Measurements from ENCODE around the gene GSAP.

GSAP gene

GRCh38 chr7:77396894-77397547 is 19.1 kb downstream of the GSAP start:
- Histone ChIP-seq H3K36me3 (ENCODE audit: control insufficient read depth in 5 of 5, insufficient read depth in 5 of 5, low read length in 5 of 5) (peaks cover 6 to 15% (median 12%) of the 10 kb centered on the region in 5 donors), H3K9ac (ENCODE audit: low read length in 5 of 5) (no peak overlapping the region), H3K4me3 (ENCODE audit: low read depth in 1 of 5, low read length in 5 of 5) (no peak overlapping the region), H3K27ac (ENCODE audit: low read depth, low read length) (no peak overlapping the region), H3K4me1 (ENCODE audit: control insufficient read depth in 5 of 5, insufficient read depth in 5 of 5, low read length in 5 of 5) (peaks cover 0 to 5% (median 0%) of the 10 kb centered on the region in 5 donors), H3K27me3 (ENCODE audit: control insufficient read depth in 5 of 5, insufficient read depth in 4 of 5, low read length in 5 of 5) (no peaks in the 10 kb centered on the region), H3K9me3 (ENCODE audit: control insufficient read depth in 5 of 5, low read length in 5 of 5) (no peaks in the 10 kb centered on the region)

- Histone ChIP-seq H3K9me3 (ENCODE audit: control insufficient read depth in 5 of 5, low read length in 5 of 5) (no peaks in the 10 kb centered on the region), H3K4me1 (ENCODE audit: control insufficient read depth in 5 of 5, insufficient read depth in 5 of 5, low read length in 5 of 5) (peaks cover 0 to 5% (median 0%) of the 10 kb centered on the region in 5 donors), H3K27ac (ENCODE audit: low read depth, low read length) (no peak overlapping the region), H3K4me3 (ENCODE audit: low read depth in 1 of 5, low read length in 5 of 5) (no peak overlapping the region), H3K36me3 (ENCODE audit: control insufficient read depth in 5 of 5, insufficient read depth in 5 of 5, low read length in 5 of 5) (peaks cover 6 to 15% (median 12%) of the 10 kb centered on the region in 5 donors), H3K9ac (ENCODE audit: low read length in 5 of 5) (no peak overlapping the region), H3K27me3 (ENCODE audit: control insufficient read depth in 5 of 5, insufficient read depth in 4 of 5, low read length in 5 of 5) (no peaks in the 10 kb centered on the region)
Measured at GRCh38 chr7:77395626-77396025, 20.5 kb downstream of the GSAP start.

GRCh38 chr7:77393954-77394353 is 22.2 kb downstream of the GSAP start:
- Histone ChIP-seq H3K9ac (ENCODE audit: low read length in 5 of 5) (no peak overlapping the region), H3K27ac (ENCODE audit: low read depth, low read length) (no peak overlapping the region), H3K9me3 (ENCODE audit: control insufficient read depth in 5 of 5, low read length in 5 of 5) (no peaks in the 10 kb centered on the region), H3K27me3 (ENCODE audit: control insufficient read depth in 5 of 5, insufficient read depth in 4 of 5, low read length in 5 of 5) (no peaks in the 10 kb centered on the region), H3K4me1 (ENCODE audit: control insufficient read depth in 5 of 5, insufficient read depth in 5 of 5, low read length in 5 of 5) (no peaks in the 10 kb centered on the region), H3K4me3 (ENCODE audit: low read depth in 1 of 5, low read length in 5 of 5) (no peak overlapping the region), H3K36me3 (ENCODE audit: control insufficient read depth in 5 of 5, insufficient read depth in 5 of 5, low read length in 5 of 5) (peaks cover 6 to 15% (median 12%) of the 10 kb centered on the region in 5 donors)

GRCh38 chr7:77393261-77393660 is 22.9 kb downstream of the GSAP start:
- H3K9me3 ChIP-seq (ENCODE audit: control insufficient read depth in 5 of 5, low read length in 5 of 5) = no peaks in the 10 kb centered on the region
- no peak overlapping the region for H3K4me3 ChIP-seq (ENCODE audit: low read depth in 1 of 5, low read length in 5 of 5)

DNA sequence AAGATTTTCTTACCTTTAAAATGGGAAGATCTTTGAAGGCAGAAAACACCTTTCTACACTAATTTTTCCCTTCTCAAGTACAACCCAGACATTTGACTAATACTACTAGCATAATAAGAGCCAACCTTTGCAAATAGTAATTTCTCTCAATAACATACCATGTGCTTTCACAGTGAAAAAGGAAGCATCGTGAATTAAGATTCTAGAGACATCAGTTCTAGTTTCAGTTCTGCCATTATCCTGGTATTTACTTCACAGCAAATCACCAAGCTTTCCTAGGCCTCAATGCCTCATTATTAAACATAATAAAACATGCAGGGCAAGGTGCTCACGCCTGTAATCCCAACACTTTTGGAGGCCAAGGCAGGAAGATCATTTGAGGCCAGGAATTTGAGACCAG is 24.9 kb downstream of the GSAP start:
- no peak overlapping the region for H3K4me3 ChIP-seq (ENCODE audit: low read depth in 1 of 5, low read length in 5 of 5)
- H3K9me3 ChIP-seq (ENCODE audit: control insufficient read depth in 5 of 5, low read length in 5 of 5) = no peaks in the 10 kb centered on the region
- H3K4me1 ChIP-seq (ENCODE audit: control insufficient read depth in 5 of 5, insufficient read depth in 5 of 5, low read length in 5 of 5) = peaks cover 0 to 6% (median 0%) of the 10 kb centered on the region in 5 donors
- no peaks in the 10 kb centered on the region for H3K27me3 ChIP-seq (ENCODE audit: control insufficient read depth in 5 of 5, insufficient read depth in 4 of 5, low read length in 5 of 5)
- no peak overlapping the region for H3K27ac ChIP-seq (ENCODE audit: low read depth, low read length)
- no peak overlapping the region for H3K9ac ChIP-seq (ENCODE audit: low read length in 5 of 5)
- H3K36me3 ChIP-seq (ENCODE audit: control insufficient read depth in 5 of 5, insufficient read depth in 5 of 5, low read length in 5 of 5) = peaks cover 2 to 17% (median 8%) of the 10 kb centered on the region in 5 donors

More at GRCh38 chr7:77393261-77393660, 22.9 kb downstream of the GSAP start:
- no peaks in the 10 kb centered on the region for H3K4me1 ChIP-seq (ENCODE audit: control insufficient read depth in 5 of 5, insufficient read depth in 5 of 5, low read length in 5 of 5)
- no peaks in the 10 kb centered on the region for H3K27me3 ChIP-seq (ENCODE audit: control insufficient read depth in 5 of 5, insufficient read depth in 4 of 5, low read length in 5 of 5)
- no peak overlapping the region for H3K27ac ChIP-seq (ENCODE audit: low read depth, low read length)
- H3K36me3 ChIP-seq (ENCODE audit: control insufficient read depth in 5 of 5, insufficient read depth in 5 of 5, low read length in 5 of 5) = peaks cover 6 to 15% (median 12%) of the 10 kb centered on the region in 5 donors
- no peak overlapping the region for H3K9ac ChIP-seq (ENCODE audit: low read length in 5 of 5)

- H3K9ac ChIP-seq (ENCODE audit: low read length in 5 of 5) = no peak overlapping the region
- peaks cover 0 to 16% (median 6%) of the 10 kb centered on the region in 5 donors for H3K36me3 ChIP-seq (ENCODE audit: control insufficient read depth in 5 of 5, insufficient read depth in 5 of 5, low read length in 5 of 5)
- H3K4me1 ChIP-seq (ENCODE audit: control insufficient read depth in 5 of 5, insufficient read depth in 5 of 5, low read length in 5 of 5) = peaks cover 0 to 8% (median 0%) of the 10 kb centered on the region in 5 donors
- no peak overlapping the region for H3K27ac ChIP-seq (ENCODE audit: low read depth, low read length)
- no peaks in the 10 kb centered on the region for H3K27me3 ChIP-seq (ENCODE audit: control insufficient read depth in 5 of 5, insufficient read depth in 4 of 5, low read length in 5 of 5)
- no peaks in the 10 kb centered on the region for H3K9me3 ChIP-seq (ENCODE audit: control insufficient read depth in 5 of 5, low read length in 5 of 5)
- no peak overlapping the region for H3K4me3 ChIP-seq (ENCODE audit: low read depth in 1 of 5, low read length in 5 of 5)
Measured at GRCh38 chr7:77388055-77388641, 28.0 kb downstream of the GSAP start.

DNA sequence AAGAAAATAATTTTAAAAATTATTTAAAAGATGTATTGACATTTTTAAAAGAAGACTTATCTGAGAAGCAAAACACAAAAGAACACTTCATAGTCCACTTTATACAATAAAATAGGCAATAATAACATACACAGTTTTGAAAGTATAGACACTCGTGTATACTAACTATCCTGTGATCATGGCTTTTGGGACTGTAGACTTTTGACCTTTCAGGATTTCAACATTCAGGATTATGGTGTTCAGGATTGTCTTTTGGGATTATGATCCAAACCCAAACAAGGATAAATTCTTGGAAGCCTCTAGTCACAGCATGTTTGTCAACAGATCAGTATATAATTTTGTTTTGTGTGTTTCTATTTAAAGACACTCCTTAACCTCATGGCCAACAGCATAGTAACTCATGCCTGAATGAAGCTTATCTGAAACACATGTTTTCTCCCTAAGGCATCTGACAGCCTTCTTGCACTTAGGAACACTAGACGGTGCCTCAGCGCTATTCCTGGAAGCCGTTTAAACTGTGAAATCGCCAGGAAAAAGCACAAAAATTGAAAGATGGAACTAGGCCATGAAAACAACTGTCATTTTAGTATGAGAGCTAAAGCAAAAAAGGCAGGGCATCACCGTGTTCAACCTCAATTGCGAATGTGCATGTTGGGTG is 29.9 kb downstream of the GSAP start:
- Histone ChIP-seq H3K4me1 (ENCODE audit: control insufficient read depth in 5 of 5, insufficient read depth in 5 of 5, low read length in 5 of 5) (peaks cover 0 to 8% (median 0%) of the 10 kb centered on the region in 5 donors), H3K4me3 (ENCODE audit: low read depth in 1 of 5, low read length in 5 of 5) (no peak overlapping the region), H3K9me3 (ENCODE audit: control insufficient read depth in 5 of 5, low read length in 5 of 5) (no peaks in the 10 kb centered on the region), H3K36me3 (ENCODE audit: control insufficient read depth in 5 of 5, insufficient read depth in 5 of 5, low read length in 5 of 5) (peaks cover 2 to 20% (median 8%) of the 10 kb centered on the region in 5 donors), H3K9ac (ENCODE audit: low read length in 5 of 5) (no peak overlapping the region), H3K27me3 (ENCODE audit: control insufficient read depth in 5 of 5, insufficient read depth in 4 of 5, low read length in 5 of 5) (no peaks in the 10 kb centered on the region), H3K27ac (ENCODE audit: low read depth, low read length) (no peak overlapping the region)

- Histone ChIP-seq H3K4me3 (ENCODE audit: low read depth in 1 of 5, low read length in 5 of 5) (no peak overlapping the region), H3K4me1 (ENCODE audit: control insufficient read depth in 5 of 5, insufficient read depth in 5 of 5, low read length in 5 of 5) (peaks cover 0 to 8% (median 0%) of the 10 kb centered on the region in 5 donors), H3K27ac (ENCODE audit: low read depth, low read length) (no peak overlapping the region), H3K27me3 (ENCODE audit: control insufficient read depth in 5 of 5, insufficient read depth in 4 of 5, low read length in 5 of 5) (no peaks in the 10 kb centered on the region), H3K9ac (ENCODE audit: low read length in 5 of 5) (no peak overlapping the region), H3K36me3 (ENCODE audit: control insufficient read depth in 5 of 5, insufficient read depth in 5 of 5, low read length in 5 of 5) (peaks cover 2 to 20% (median 8%) of the 10 kb centered on the region in 5 donors), H3K9me3 (ENCODE audit: control insufficient read depth in 5 of 5, low read length in 5 of 5) (no peaks in the 10 kb centered on the region)
Measured at GRCh38 chr7:77383333-77383740, 32.8 kb downstream of the GSAP start.

DNA sequence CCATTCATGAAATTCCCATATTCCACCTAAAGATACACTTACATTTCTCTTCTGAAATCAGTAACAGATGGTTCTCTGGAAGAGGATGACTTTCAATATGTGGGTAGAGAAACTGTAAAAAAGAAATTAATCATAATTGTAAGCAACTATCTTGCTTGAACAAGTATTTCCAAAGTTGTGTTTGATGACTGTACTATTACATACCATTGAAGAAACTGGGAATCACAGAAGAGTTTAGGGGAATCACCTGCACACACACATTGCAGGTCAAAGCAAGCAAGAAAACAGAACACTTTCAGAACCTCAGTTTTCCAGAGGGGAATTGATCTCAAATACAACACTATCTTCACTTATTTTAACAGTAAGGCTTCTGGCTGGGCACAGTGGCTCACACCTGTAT is 33.6 kb downstream of the GSAP start:
- no peaks in the 10 kb centered on the region for H3K27me3 ChIP-seq (ENCODE audit: control insufficient read depth in 5 of 5, insufficient read depth in 4 of 5, low read length in 5 of 5)
- peaks cover 0 to 8% (median 0%) of the 10 kb centered on the region in 5 donors for H3K4me1 ChIP-seq (ENCODE audit: control insufficient read depth in 5 of 5, insufficient read depth in 5 of 5, low read length in 5 of 5)
- H3K27ac ChIP-seq (ENCODE audit: low read depth, low read length) = no peak overlapping the region
- peaks cover 6 to 26% (median 10%) of the 10 kb centered on the region in 5 donors for H3K36me3 ChIP-seq (ENCODE audit: control insufficient read depth in 5 of 5, insufficient read depth in 5 of 5, low read length in 5 of 5)
- H3K9ac ChIP-seq (ENCODE audit: low read length in 5 of 5) = no peak overlapping the region
- H3K9me3 ChIP-seq (ENCODE audit: control insufficient read depth in 5 of 5, low read length in 5 of 5) = no peaks in the 10 kb centered on the region
- H3K4me3 ChIP-seq (ENCODE audit: low read depth in 1 of 5, low read length in 5 of 5) = no peak overlapping the region

GRCh38 chr7:77378584-77378983 is 37.6 kb downstream of the GSAP start:
- H3K27ac ChIP-seq (ENCODE audit: low read depth, low read length) = no peak overlapping the region
- no peaks in the 10 kb centered on the region for H3K27me3 ChIP-seq (ENCODE audit: control insufficient read depth in 5 of 5, insufficient read depth in 4 of 5, low read length in 5 of 5)
- peaks cover 8 to 34% (median 14%) of the 10 kb centered on the region in 5 donors for H3K36me3 ChIP-seq (ENCODE audit: control insufficient read depth in 5 of 5, insufficient read depth in 5 of 5, low read length in 5 of 5)
- no peak overlapping the region for H3K4me3 ChIP-seq (ENCODE audit: low read depth in 1 of 5, low read length in 5 of 5)
- H3K9ac ChIP-seq (ENCODE audit: low read length in 5 of 5) = no peak overlapping the region
- no peaks in the 10 kb centered on the region for H3K4me1 ChIP-seq (ENCODE audit: control insufficient read depth in 5 of 5, insufficient read depth in 5 of 5, low read length in 5 of 5)
- H3K9me3 ChIP-seq (ENCODE audit: control insufficient read depth in 5 of 5, low read length in 5 of 5) = no peaks in the 10 kb centered on the region
